Stomach (tissue), 9 donors: ENCODE data around the gene FOXO3. TPM values are rescaled to one million over a fixed set of nuclear protein-coding genes. Genes with fewer than 3 reads are reported as not detected.

ENCODE experiments used
- DNase-seq, 2 donors: peaks; one replicate each; pipeline versions ENCODE4 v3.0.0 to v3.0.0-alpha.2; 2013 to 2019
- H3K27ac ChIP-seq, 5 donors: fragments of 200-600 bp in 4 of 5; sonication (generic) in 4 of 5; one replicate each; pipeline ENCODE4 v1.5.1; 2013 to 2019; ENCODE audit warnings: mild to moderate bottlenecking in 1 of 5, moderate library complexity in 1 of 5
- H3K27me3 ChIP-seq, 3 donors: fragments of 200-600 bp; sonication (generic); one replicate each; pipeline ENCODE4 v1.5.1; 2017 to 2019; ENCODE audit warnings: mixed run types in 1 of 3
- H3K36me3 ChIP-seq, 4 donors: fragments of 200-600 bp; sonication (generic); 1 replicate in 3 of 4; 2 replicates in 1 of 4; pipeline ENCODE4 v1.5.1; 2016 to 2019
- H3K4me1 ChIP-seq, 4 donors: fragments of 200-600 bp; sonication (generic); one replicate each; pipeline ENCODE4 v1.5.1; 2016 to 2019
- H3K4me3 ChIP-seq, 4 donors: fragments of 200-600 bp; sonication (generic) in 3 of 4; one replicate each; pipeline ENCODE4 v1.5.1; 2016 to 2019; ENCODE audit warnings: mild to moderate bottlenecking in 1 of 4
- H3K9me3 ChIP-seq, 4 donors: fragments of 200-600 bp; sonication (generic); one replicate each; pipeline ENCODE4 v1.5.1; 2016 to 2019
- CTCF ChIP-seq, 7 experiments: fragments of 450-650 bp in 4 of 7; fragments of 200-600 bp in 3 of 7; sonication (generic) in 3 of 7; IDR thresholded peaks; one replicate each; pipeline ENCODE4 v1.5.1; 2016 to 2019; ENCODE audit warnings: antibody characterized with exemption in 7 of 7, control low read depth in 2 of 7, mild to moderate bottlenecking in 1 of 7
- EP300 ChIP-seq: sonication (generic); formaldehyde crosslinking; IDR thresholded peaks from one replicate; pipeline ENCODE4 v1.6.1; 2017; ENCODE audit warnings: antibody characterized with exemption
- POLR2A ChIP-seq, 4 donors: fragments of 450-650 bp; IDR thresholded peaks; one replicate each; pipeline ENCODE4 v1.6.1; 2016; ENCODE audit warnings: antibody characterized with exemption in 4 of 4, control low read depth in 2 of 4, mild to moderate bottlenecking in 1 of 4, moderate library complexity in 1 of 4
- POLR2AphosphoS5 ChIP-seq, 3 donors: sonication (generic); formaldehyde crosslinking; IDR thresholded peaks; one replicate each; pipeline ENCODE4 v1.6.1; 2016; ENCODE audit warnings: antibody characterized with exemption in 3 of 3
- WGBS, 5 donors: extraction: QIAGEN DNeasy Blood & Tissue Kit in 3 of 5; methylation state at CpG; one replicate each; pipeline versions ENCODE4 v1.1.5 to v1.1.7; 2013 to 2018; 5-methylcytosine and 5-hydroxymethylcytosine counted together
- intact Hi-C: fragments of 100-400 bp; cut with DNase I; formaldehyde crosslinking; loops from one replicate; pipeline ENCODE4 v1.15.1; 2023; ENCODE audit warnings: low total_unique reads
- polyA plus RNA-seq, 3 donors: library from polyadenylated mRNA; stranded (reverse); fragments of 200-250 nt; gene quantifications; one replicate each; pipeline ENCODE4 v1.2.3, GENCODE V29; 2013
- total RNA-seq, 5 donors: library from RNA; depleted of rRNA; stranded (reverse); fragments of >200 nt; gene quantifications; one replicate each; pipeline versions ENCODE4 v1.1.0 to v1.2.3, GENCODE V29; 2014 to 2016
- donor health status: healthy with polysubstance abuse.
- donor health status: Bipolar disorder and iron deficiency.
- donor health status: healthy.

FOXO3 gene
- total and polyA plus RNA-seq, 8 donors = 13.0 to 89.8 (median 42.1) TPM

- no peak for DNase-seq
- no peak overlapping the region for H3K4me3 ChIP-seq
- no peak for TF ChIP-seq CTCF (IDR thresholded peaks at IDR 0.05)
- no peak for TF ChIP-seq EP300
- no peak for TF ChIP-seq POLR2A (IDR thresholded peaks at IDR 0.05)
- H3K9me3 ChIP-seq = no peaks in the 10 kb centered on the region
- H3K4me1 ChIP-seq = peaks cover 42 to 99% (median 86%) of the 10 kb centered on the region in 4 donors
- H3K36me3 ChIP-seq = peaks cover 0 to 9% (median 4%) of the 10 kb centered on the region in 4 donors
- no peaks in the 10 kb centered on the region for H3K27me3 ChIP-seq
- intact Hi-C loops = no loop called here
- peak overlapping the region in 4 of 5 donors; percentile 73 to 87 (median 80) for H3K27ac ChIP-seq
Measured at GRCh38 chr6:108652375-108652774, 91.7 kb downstream of the FOXO3 start.

GRCh38 chr6:108653949-108654348 is 93.2 kb downstream of the FOXO3 start:
- TF ChIP-seq POLR2AphosphoS5 (IDR thresholded peaks at IDR 0.05) = peak; percentile 9 to 80 (median 66)
- peak; percentile 64 for TF ChIP-seq EP300
- no peak for TF ChIP-seq CTCF (IDR thresholded peaks at IDR 0.05)
- no peak for TF ChIP-seq POLR2A (IDR thresholded peaks at IDR 0.05)
- H3K36me3 ChIP-seq = no peaks in the 10 kb centered on the region
- H3K27ac ChIP-seq = peak overlapping the region; percentile 12 to 87 (median 77)
- no peaks in the 10 kb centered on the region for H3K27me3 ChIP-seq
- no peaks in the 10 kb centered on the region for H3K9me3 ChIP-seq
- H3K4me3 ChIP-seq = no peak overlapping the region
- peaks cover 42 to 100% (median 83%) of the 10 kb centered on the region in 4 donors for H3K4me1 ChIP-seq
- intact Hi-C loops = no loop called here
- WGBS, 5 donors = 45 to 58% (median 52%) methylated on average over 3 of the region's 3 CpGs
- DNase-seq = peak; percentile 41 to 57

- Histone ChIP-seq H3K4me1 (peaks cover 42 to 98% (median 80%) of the 10 kb centered on the region in 4 donors), H3K27ac (peak overlapping the region in 4 of 5 donors; percentile 73 to 87 (median 80)), H3K36me3 (no peaks in the 10 kb centered on the region), H3K9me3 (no peaks in the 10 kb centered on the region), H3K4me3 (no peak overlapping the region), H3K27me3 (no peaks in the 10 kb centered on the region)
- no peak for DNase-seq
- intact Hi-C loops = no loop called here
- 26 to 45% (median 38%) methylated on average over 5 of the region's 5 CpGs for WGBS, 5 donors
- TF ChIP-seq EP300 = no peak
- no peak for TF ChIP-seq POLR2A (IDR thresholded peaks at IDR 0.05)
- TF ChIP-seq POLR2AphosphoS5 (IDR thresholded peaks at IDR 0.05) = peak in 1 of 3 donors; percentile 24
- TF ChIP-seq CTCF (IDR thresholded peaks at IDR 0.05) = no peak
Measured at GRCh38 chr6:108654465-108655106, 93.9 kb downstream of the FOXO3 start.

- H3K36me3 ChIP-seq = no peaks in the 10 kb centered on the region
- H3K27me3 ChIP-seq = no peaks in the 10 kb centered on the region
- peak overlapping the region; percentile 42 to 87 (median 77) for H3K27ac ChIP-seq
- H3K9me3 ChIP-seq = no peaks in the 10 kb centered on the region
- peak in 2 of 3 donors; percentile 43 to 72 for TF ChIP-seq POLR2AphosphoS5 (IDR thresholded peaks at IDR 0.05)
- TF ChIP-seq POLR2A (IDR thresholded peaks at IDR 0.05) = no peak
- no peak for TF ChIP-seq EP300
- peak overlapping the region in 3 of 4 donors; percentile 16 to 25 (median 20) for H3K4me3 ChIP-seq
- DNase-seq = peak in 1 of 2 donors; percentile 79
- peaks cover 55 to 97% (median 74%) of the 10 kb centered on the region in 4 donors for H3K4me1 ChIP-seq
- intact Hi-C loops = no loop called here
- 46 to 62% (median 51%) methylated on average over 12 of the region's 12 CpGs for WGBS, 5 donors
Measured at GRCh38 chr6:108655806-108656651, 95.3 kb downstream of the FOXO3 start.
